ENCODE measurements around the gene BTBD19. TPM values are rescaled to one million over a fixed set of nuclear protein-coding genes. Genes with fewer than 3 reads are reported as not detected.

The BTBD19 gene
- total RNA-seq, 1 donor = 21.4 TPM

DNA sequence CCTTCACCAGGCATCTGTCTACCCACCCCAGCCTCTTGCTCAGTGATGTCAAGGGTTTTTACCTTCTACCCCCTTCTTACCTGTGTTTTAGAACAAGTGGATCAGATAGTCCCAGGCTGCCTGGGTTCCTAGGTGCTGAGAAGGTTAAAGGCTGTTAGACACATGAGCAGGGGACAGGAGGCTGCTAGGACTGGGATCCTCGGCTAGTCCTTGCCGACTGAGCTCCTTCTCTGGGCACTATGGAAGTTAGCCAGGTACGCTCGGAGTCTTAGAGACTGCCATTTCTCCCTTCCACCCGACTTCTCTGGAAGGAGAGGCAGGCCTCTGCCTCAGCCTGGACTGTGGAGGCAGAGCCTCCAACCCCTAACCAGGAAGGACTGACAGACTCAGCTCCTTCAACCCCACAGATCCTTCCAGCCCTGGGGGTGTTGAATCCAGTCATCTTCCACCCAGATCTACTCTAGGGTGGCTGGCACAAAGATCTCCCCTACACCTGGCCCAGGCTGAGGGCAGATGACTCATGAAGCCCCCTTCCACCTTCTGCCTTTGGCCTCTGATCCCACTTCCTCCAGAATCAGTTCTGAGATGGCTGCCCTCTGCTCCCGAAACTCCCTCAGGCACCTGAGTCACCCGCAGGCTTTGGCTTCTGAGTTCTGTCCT is 1.5 kb upstream of the BTBD19 start, which contains the start of gene DYNLT4:
Gene DYNLT4, minus strand, starts transcription at position 648 of the 660 bp plus-strand sequence. CDS start 683 bp downstream, outside the sequence.
- peak within 1 kb of the TSS; percentile 74 for H2AFZ ChIP-seq (ENCODE audit: low read length)

DNA sequence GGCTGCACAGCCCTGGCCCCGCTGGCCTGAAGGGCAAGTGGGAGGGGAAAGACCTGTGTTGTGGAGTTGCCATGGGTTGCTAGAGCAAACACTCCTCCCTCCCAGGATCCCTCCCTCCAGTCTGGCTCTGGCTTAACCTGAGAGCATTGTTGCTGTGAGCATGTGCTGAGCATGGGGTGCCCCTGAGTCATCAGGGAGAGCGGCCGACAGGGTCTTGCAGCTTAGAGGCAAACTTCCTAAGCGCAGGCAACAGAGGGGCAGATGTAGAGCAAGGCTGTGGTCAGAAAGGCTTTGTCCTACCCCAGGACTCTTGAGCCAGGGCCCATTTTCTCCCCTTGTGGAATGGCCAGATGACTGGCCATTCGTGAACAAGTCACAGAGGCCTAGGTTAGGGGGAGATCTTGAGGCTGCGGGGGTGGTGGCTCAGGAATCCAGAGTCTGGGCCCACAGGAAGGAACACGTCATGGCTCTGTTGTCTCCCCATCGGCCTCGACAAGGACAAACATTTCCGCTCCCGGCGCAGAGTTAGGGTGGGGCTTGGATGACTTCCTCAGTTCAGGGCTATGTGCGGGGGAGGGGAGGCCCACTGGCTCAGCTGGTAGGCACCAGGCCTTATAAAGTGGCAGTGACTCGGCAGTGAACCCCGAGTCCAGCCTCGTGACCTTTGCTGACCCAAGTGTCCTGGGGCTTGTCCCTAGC is 810 bp upstream of the BTBD19 start:
- Histone ChIP-seq H3K9me3 (ENCODE audit: low read depth, low read length) (no peaks in the 10 kb centered on the region), H2AFZ (ENCODE audit: low read length) (peak overlapping the region; percentile 74), H3K79me2 (ENCODE audit: insufficient read depth, low read length) (peaks cover 46% of the 10 kb centered on the region), H3K4me3 (ENCODE audit: insufficient read depth, low read length) (peak overlapping the region; percentile 55), H3K27ac (ENCODE audit: low read depth, low read length) (peak overlapping the region; percentile 99), H3K27me3 (ENCODE audit: insufficient read depth, low read length) (no peaks in the 10 kb centered on the region), H3K4me1 (ENCODE audit: insufficient read depth, low read length) (peaks cover 76% of the 10 kb centered on the region), H3K4me2 (ENCODE audit: insufficient read depth, low read length) (peak overlapping the region; percentile 56), H3K36me3 (ENCODE audit: insufficient read depth, low read length) (peaks cover 51% of the 10 kb centered on the region), H4K20me1 (ENCODE audit: insufficient read depth, low read length) (peaks cover 9% of the 10 kb centered on the region)
- peak; percentile 100 for DNase-seq (ENCODE audit: insufficient read length, low spot score, missing footprints)
- TF ChIP-seq, protein P1, sequence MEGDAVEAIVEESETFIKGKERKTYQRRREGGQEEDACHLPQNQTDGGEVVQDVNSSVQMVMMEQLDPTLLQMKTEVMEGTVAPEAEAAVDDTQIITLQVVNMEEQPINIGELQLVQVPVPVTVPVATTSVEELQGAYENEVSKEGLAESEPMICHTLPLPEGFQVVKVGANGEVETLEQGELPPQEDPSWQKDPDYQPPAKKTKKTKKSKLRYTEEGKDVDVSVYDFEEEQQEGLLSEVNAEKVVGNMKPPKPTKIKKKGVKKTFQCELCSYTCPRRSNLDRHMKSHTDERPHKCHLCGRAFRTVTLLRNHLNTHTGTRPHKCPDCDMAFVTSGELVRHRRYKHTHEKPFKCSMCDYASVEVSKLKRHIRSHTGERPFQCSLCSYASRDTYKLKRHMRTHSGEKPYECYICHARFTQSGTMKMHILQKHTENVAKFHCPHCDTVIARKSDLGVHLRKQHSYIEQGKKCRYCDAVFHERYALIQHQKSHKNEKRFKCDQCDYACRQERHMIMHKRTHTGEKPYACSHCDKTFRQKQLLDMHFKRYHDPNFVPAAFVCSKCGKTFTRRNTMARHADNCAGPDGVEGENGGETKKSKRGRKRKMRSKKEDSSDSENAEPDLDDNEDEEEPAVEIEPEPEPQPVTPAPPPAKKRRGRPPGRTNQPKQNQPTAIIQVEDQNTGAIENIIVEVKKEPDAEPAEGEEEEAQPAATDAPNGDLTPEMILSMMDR (IDR thresholded peaks at IDR 0.05; ENCODE audit: extremely low read depth, low read depth, low read length) = no peak

More for the DNA sequence above, 1.5 kb upstream of the BTBD19 start, which contains the start of gene DYNLT4:
- Histone ChIP-seq H4K20me1 (ENCODE audit: insufficient read depth, low read length) (peaks cover 16% of the 10 kb centered on the region), H3K27me3 (ENCODE audit: insufficient read depth, low read length) (no peaks in the 10 kb centered on the region), H3K27ac (ENCODE audit: low read depth, low read length) (peak within 1 kb of the TSS; percentile 99), H3K9me3 (ENCODE audit: low read depth, low read length) (no peaks in the 10 kb centered on the region), H3K36me3 (ENCODE audit: insufficient read depth, low read length) (peaks cover 57% of the 10 kb centered on the region), H3K4me3 (ENCODE audit: insufficient read depth, low read length) (peak within 1 kb of the TSS; percentile 55), H3K4me1 (ENCODE audit: insufficient read depth, low read length) (peaks cover 79% of the 10 kb centered on the region), H3K79me2 (ENCODE audit: insufficient read depth, low read length) (peaks cover 50% of the 10 kb centered on the region), H3K4me2 (ENCODE audit: insufficient read depth, low read length) (peak within 1 kb of the TSS; percentile 56)
- DNase-seq (ENCODE audit: insufficient read length, low spot score, missing footprints) = peak; percentile 86
- TF ChIP-seq, protein P1 (IDR thresholded peaks at IDR 0.05; ENCODE audit: extremely low read depth, low read depth, low read length) = no peak

DNA sequence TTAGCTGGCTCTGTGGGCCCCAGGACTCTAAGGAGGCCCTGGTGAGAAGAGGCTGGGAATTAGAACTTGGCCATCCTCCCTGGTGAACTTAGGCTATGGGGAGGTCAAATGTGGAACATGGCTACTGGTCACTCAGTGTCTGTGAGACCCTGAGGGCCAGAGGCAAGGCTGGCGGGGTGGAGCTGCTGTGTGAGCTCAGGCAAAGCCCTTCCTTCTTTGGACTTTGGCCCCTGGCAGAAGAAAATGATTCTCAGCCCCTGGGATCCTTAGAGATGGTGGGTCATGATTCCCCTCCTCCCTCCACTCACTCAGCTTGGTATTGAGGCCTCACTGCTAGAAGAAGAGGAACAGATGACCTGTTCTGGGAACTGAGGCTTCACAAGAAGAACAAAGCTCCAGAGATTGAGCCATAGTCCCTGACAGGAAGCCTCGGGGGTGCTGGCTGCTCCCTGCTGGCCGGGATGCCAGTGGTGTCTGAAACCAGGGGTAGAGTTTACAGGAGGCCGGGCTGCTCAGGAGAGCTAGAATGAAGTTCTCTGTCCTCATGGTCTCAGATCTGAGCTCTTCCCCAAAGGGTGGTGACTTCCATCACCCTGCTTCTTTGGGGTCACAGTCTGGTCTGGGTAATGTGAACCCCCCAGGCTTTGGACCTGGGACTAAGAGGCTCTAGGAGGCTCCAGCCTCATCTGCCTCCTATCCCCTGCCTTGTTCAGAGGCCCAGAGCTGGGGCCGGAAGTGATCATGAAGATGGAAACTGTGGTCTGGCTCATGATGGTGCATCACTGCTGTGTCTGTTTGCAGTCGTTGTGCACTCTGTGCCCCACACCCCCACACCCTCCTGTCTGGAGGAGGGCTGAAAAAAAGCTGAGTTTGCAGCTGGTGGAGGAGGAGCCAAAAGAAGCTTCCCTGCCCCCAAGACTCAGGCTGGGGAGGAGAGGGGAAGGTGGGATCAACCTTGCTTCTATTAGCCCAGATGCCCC is 905 bp downstream of the BTBD19 start:
- H3K4me2 ChIP-seq (ENCODE audit: insufficient read depth, low read length) = peak overlapping the region; percentile 56
- H2AFZ ChIP-seq (ENCODE audit: low read length) = no peak overlapping the region
- peaks cover 29% of the 10 kb centered on the region for H3K79me2 ChIP-seq (ENCODE audit: insufficient read depth, low read length)
- peaks cover 75% of the 10 kb centered on the region for H3K4me1 ChIP-seq (ENCODE audit: insufficient read depth, low read length)
- H3K4me3 ChIP-seq (ENCODE audit: insufficient read depth, low read length) = peak overlapping the region; percentile 55
- peaks cover 2% of the 10 kb centered on the region for H4K20me1 ChIP-seq (ENCODE audit: insufficient read depth, low read length)
- no peaks in the 10 kb centered on the region for H3K27me3 ChIP-seq (ENCODE audit: insufficient read depth, low read length)
- TF ChIP-seq, protein P1 (IDR thresholded peaks at IDR 0.05; ENCODE audit: extremely low read depth, low read depth, low read length) = no peak
- H3K27ac ChIP-seq (ENCODE audit: low read depth, low read length) = peak overlapping the region; percentile 99
- peak; percentile 94 for DNase-seq (ENCODE audit: insufficient read length, low spot score, missing footprints)
- H3K36me3 ChIP-seq (ENCODE audit: insufficient read depth, low read length) = peaks cover 38% of the 10 kb centered on the region
- H3K9me3 ChIP-seq (ENCODE audit: low read depth, low read length) = no peaks in the 10 kb centered on the region
